ENCODE data around the gene ADIRF. TPM values are rescaled to one million over a fixed set of nuclear protein-coding genes. Genes with fewer than 3 reads are reported as not detected.

Gene ADIRF
- total RNA-seq, 1 donor from 2014 or later, result not detected

DNA sequence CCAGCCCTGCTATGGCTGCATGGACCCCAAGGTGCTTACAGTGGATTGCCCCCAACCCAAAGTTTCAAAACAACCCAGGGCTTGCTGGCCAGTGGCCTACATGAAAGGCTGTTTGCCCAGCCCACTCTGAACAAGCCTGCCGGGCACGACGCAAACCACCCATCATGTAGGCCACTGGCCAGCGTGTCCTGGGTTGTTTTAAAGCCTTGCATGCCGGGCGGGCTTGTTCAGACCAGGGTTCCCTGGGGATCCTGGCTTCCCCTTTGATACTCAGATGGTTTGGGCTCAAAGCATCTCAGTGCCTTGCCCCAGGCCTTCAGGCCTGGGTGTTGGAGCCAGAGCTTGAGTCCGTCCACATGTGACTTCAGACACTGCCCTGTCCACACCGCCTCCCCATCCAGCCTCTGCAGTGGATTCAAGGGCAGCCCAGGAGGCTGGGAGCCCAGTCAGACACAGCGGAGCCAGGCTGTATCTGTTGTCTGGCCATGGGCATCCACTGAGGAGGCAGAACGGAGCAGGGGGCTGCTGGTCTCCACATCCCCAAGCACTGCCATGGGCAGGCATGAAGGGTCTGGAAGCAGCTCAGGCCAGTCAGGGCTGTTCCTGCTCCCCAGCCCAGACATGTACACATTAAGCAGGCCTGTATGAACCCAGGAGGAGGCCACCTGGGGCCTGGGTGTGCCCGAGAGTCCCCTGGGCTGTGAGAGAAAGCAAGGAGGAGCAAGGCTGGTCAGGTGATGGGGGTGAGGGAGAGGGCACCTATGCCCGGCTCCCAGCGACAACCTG is 4.0 kb upstream of the ADIRF start:
- peaks cover 11% of the 10 kb centered on the region for H3K4me1 ChIP-seq
- H3K4me1 Mint-ChIP-seq, result peaks cover 25% of the 10 kb centered on the region
- peaks cover 3% of the 10 kb centered on the region for H3K27me3 Mint-ChIP-seq (ENCODE audit: insufficient read depth, low read depth)
- H3K27ac Mint-ChIP-seq, result no peak overlapping the region
- H3K9me3 ChIP-seq (ENCODE audit: low read depth), result no peaks in the 10 kb centered on the region
- DNase-seq (ENCODE audit: low spot score), result no peak
- H3K4me3 Mint-ChIP-seq, result no peak overlapping the region
- H3F3A ChIP-seq (ENCODE audit: low read depth), result peaks cover 2% of the 10 kb centered on the region
- H3K9ac ChIP-seq, result no peak overlapping the region
- no peaks in the 10 kb centered on the region for H3K36me3 ChIP-seq
- no peak overlapping the region for H3K4me3 ChIP-seq
- H3K36me3 Mint-ChIP-seq, result no peaks in the 10 kb centered on the region
- no peaks in the 10 kb centered on the region for H3K9me3 Mint-ChIP-seq
- no peaks in the 10 kb centered on the region for H3K79me2 ChIP-seq (ENCODE audit: low read depth)
- H4K20me1 ChIP-seq (ENCODE audit: low read depth), result no peaks in the 10 kb centered on the region
- H3K4me2 ChIP-seq, result no peak overlapping the region
- no peak for TF ChIP-seq EZH2 (IDR thresholded peaks at IDR 0.05)
- no peak for TF ChIP-seq EZH2phosphoT487 (IDR thresholded peaks at IDR 0.05)
- TF ChIP-seq, protein P1, sequence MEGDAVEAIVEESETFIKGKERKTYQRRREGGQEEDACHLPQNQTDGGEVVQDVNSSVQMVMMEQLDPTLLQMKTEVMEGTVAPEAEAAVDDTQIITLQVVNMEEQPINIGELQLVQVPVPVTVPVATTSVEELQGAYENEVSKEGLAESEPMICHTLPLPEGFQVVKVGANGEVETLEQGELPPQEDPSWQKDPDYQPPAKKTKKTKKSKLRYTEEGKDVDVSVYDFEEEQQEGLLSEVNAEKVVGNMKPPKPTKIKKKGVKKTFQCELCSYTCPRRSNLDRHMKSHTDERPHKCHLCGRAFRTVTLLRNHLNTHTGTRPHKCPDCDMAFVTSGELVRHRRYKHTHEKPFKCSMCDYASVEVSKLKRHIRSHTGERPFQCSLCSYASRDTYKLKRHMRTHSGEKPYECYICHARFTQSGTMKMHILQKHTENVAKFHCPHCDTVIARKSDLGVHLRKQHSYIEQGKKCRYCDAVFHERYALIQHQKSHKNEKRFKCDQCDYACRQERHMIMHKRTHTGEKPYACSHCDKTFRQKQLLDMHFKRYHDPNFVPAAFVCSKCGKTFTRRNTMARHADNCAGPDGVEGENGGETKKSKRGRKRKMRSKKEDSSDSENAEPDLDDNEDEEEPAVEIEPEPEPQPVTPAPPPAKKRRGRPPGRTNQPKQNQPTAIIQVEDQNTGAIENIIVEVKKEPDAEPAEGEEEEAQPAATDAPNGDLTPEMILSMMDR (IDR thresholded peaks at IDR 0.05), result no peak
- H3K27me3 ChIP-seq, result no peaks in the 10 kb centered on the region
- H3K27ac ChIP-seq, result no peak overlapping the region
- H2AFZ ChIP-seq (replicated peaks), result no peak overlapping the region

- no peak overlapping the region for H3K9ac ChIP-seq
- H3K27me3 ChIP-seq, result no peaks in the 10 kb centered on the region
- H3K79me2 ChIP-seq (ENCODE audit: low read depth), result no peaks in the 10 kb centered on the region
- Mint-ChIP-seq H3K27me3 (ENCODE audit: insufficient read depth, low read depth) (peaks cover 4% of the 10 kb centered on the region), H3K4me3 (no peak overlapping the region), H3K9me3 (no peaks in the 10 kb centered on the region), H3K36me3 (no peaks in the 10 kb centered on the region), H3K27ac (peak overlapping the region; percentile 44), H3K4me1 (peaks cover 28% of the 10 kb centered on the region)
- peaks cover 15% of the 10 kb centered on the region for H3K4me1 ChIP-seq
- H2AFZ ChIP-seq (replicated peaks), result no peak overlapping the region
- peaks cover 8% of the 10 kb centered on the region for H3F3A ChIP-seq (ENCODE audit: low read depth)
- no peaks in the 10 kb centered on the region for H4K20me1 ChIP-seq (ENCODE audit: low read depth)
- no peak overlapping the region for H3K4me2 ChIP-seq
- no peak overlapping the region for H3K4me3 ChIP-seq
- no peaks in the 10 kb centered on the region for H3K36me3 ChIP-seq
- no peaks in the 10 kb centered on the region for H3K9me3 ChIP-seq (ENCODE audit: low read depth)
- H3K27ac ChIP-seq, result no peak overlapping the region
- DNase-seq (ENCODE audit: low spot score), result no peak
- no peak for TF ChIP-seq EZH2 (IDR thresholded peaks at IDR 0.05)
- TF ChIP-seq, protein P1 (IDR thresholded peaks at IDR 0.05), result no peak
- TF ChIP-seq EZH2phosphoT487 (IDR thresholded peaks at IDR 0.05), result no peak
These were observed 3.5 kb upstream of the ADIRF start for GRCh38 chr10:86964847-86965190.

- Histone ChIP-seq H3K27ac (no peak overlapping the region), H3K9ac (no peak overlapping the region), H3K4me1 (peaks cover 27% of the 10 kb centered on the region), H2AFZ (replicated peaks) (peak overlapping the region; percentile 91), H3K9me3 (ENCODE audit: low read depth) (no peaks in the 10 kb centered on the region), H3K4me2 (no peak overlapping the region), H4K20me1 (ENCODE audit: low read depth) (no peaks in the 10 kb centered on the region), H3K79me2 (ENCODE audit: low read depth) (no peaks in the 10 kb centered on the region), H3F3A (ENCODE audit: low read depth) (peaks cover 18% of the 10 kb centered on the region), H3K36me3 (no peaks in the 10 kb centered on the region), H3K4me3 (no peak overlapping the region), H3K27me3 (peaks cover 4% of the 10 kb centered on the region)
- TF ChIP-seq EZH2 (IDR thresholded peaks at IDR 0.05) (no peak), EZH2phosphoT487 (IDR thresholded peaks at IDR 0.05) (no peak)
- TF ChIP-seq, protein P1 (IDR thresholded peaks at IDR 0.05), result no peak
- no peaks in the 10 kb centered on the region for H3K36me3 Mint-ChIP-seq
- H3K9me3 Mint-ChIP-seq, result no peaks in the 10 kb centered on the region
- no peak for DNase-seq (ENCODE audit: low spot score)
- H3K4me3 Mint-ChIP-seq, result no peak overlapping the region
- H3K27ac Mint-ChIP-seq, result peak overlapping the region; percentile 84
- peaks cover 34% of the 10 kb centered on the region for H3K4me1 Mint-ChIP-seq
- peaks cover 4% of the 10 kb centered on the region for H3K27me3 Mint-ChIP-seq (ENCODE audit: insufficient read depth, low read depth)
These were observed 2.2 kb upstream of the ADIRF start for GRCh38 chr10:86965986-86966654.
